Neural progenitor cell (in vitro differentiated cells): Measurements from ENCODE around the gene LDHD. TPM values are rescaled to one million over a fixed set of nuclear protein-coding genes. Genes with fewer than 3 reads are reported as not detected.

ENCODE experiments used
- DNase-seq: peaks from one replicate; pipeline ENCODE4 v3.0.0-alpha.2; 2016; ENCODE audit warnings: low spot score
- H2AFZ ChIP-seq: fragments of 200-600 bp; sonication (generic); replicated peaks from 2 replicates; pipeline ENCODE4 v1.6.1; 2016; ENCODE audit warnings: antibody characterized with exemption
- H3F3A ChIP-seq: fragments of 200-600 bp; sonication (generic); 2 replicates; pipeline ENCODE4 v1.6.1; 2016; ENCODE audit warnings: antibody characterized with exemption, low read depth
- H3K27ac ChIP-seq: fragments of 200-600 bp; sonication (generic); 2 replicates; pipeline ENCODE4 v1.5.1; 2016; ENCODE audit warnings: mild to moderate bottlenecking
- H3K27me3 ChIP-seq: fragments of 200-600 bp; sonication (generic); 2 replicates; pipeline ENCODE4 v1.6.1; 2016; ENCODE audit warnings: mild to moderate bottlenecking, moderate library complexity
- H3K36me3 ChIP-seq: fragments of 200-600 bp; sonication (generic); 2 replicates; pipeline ENCODE4 v1.5.1; 2016
- H3K4me1 ChIP-seq: fragments of 200-600 bp; sonication (generic); 2 replicates; pipeline ENCODE4 v1.6.1; 2016; ENCODE audit warnings: mixed run types
- H3K4me2 ChIP-seq: fragments of 200-600 bp; sonication (generic); 2 replicates; pipeline ENCODE4 v1.6.1; 2016
- H3K4me3 ChIP-seq: fragments of 200-600 bp; sonication (generic); 2 replicates; pipeline ENCODE4 v1.5.1; 2016
- H3K79me2 ChIP-seq: fragments of 200-600 bp; sonication (generic); 2 replicates; pipeline ENCODE4 v1.6.1; 2016; ENCODE audit warnings: low read depth
- H3K9ac ChIP-seq: fragments of 200-600 bp; sonication (generic); 2 replicates; pipeline ENCODE4 v1.6.1; 2016
- H3K9me3 ChIP-seq: fragments of 200-600 bp; sonication (generic); 2 replicates; pipeline ENCODE4 v1.5.1; 2016; ENCODE audit warnings: low read depth
- H4K20me1 ChIP-seq: fragments of 200-600 bp; sonication (generic); 2 replicates; pipeline ENCODE4 v1.6.1; 2016; ENCODE audit warnings: low read depth
- H3K27ac Mint-ChIP-seq: 3 replicates; pipeline ENCODE4 v1.8.0; 2021; ENCODE audit warnings: mixed read lengths
- H3K27me3 Mint-ChIP-seq: 2 replicates; pipeline ENCODE4 v1.8.0; 2022; ENCODE audit warnings: low read depth, mild to moderate bottlenecking, inconsistent platforms, moderate library complexity, mixed read lengths; ENCODE audit not compliant: insufficient read depth
- H3K36me3 Mint-ChIP-seq: 3 replicates; pipeline ENCODE4 v1.8.0; 2021; ENCODE audit warnings: mixed read lengths
- H3K4me1 Mint-ChIP-seq: 3 replicates; pipeline ENCODE4 v1.8.0; 2021; ENCODE audit warnings: mixed read lengths
- H3K4me3 Mint-ChIP-seq: 3 replicates; pipeline ENCODE4 v1.8.0; 2021; ENCODE audit warnings: mild to moderate bottlenecking, moderate library complexity, mixed read lengths
- H3K9me3 Mint-ChIP-seq: 3 replicates; pipeline ENCODE4 v1.8.0; 2020; ENCODE audit warnings: mixed read lengths
- EZH2 ChIP-seq: fragments of 200-600 bp; sonication (generic); IDR thresholded peaks from 2 replicates; pipeline ENCODE4 v1.6.1; 2017; ENCODE audit warnings: antibody characterized with exemption, mild to moderate bottlenecking, moderate library complexity
- EZH2phosphoT487 ChIP-seq: fragments of 200-600 bp; sonication (generic); IDR thresholded peaks from 2 replicates; pipeline ENCODE4 v1.6.1; 2017; ENCODE audit warnings: antibody characterized with exemption
- total RNA-seq: library from RNA; depleted of rRNA; stranded (reverse); fragments of >200 nt; gene quantifications from 2 replicates; pipeline ENCODE4 v1.2.3, GENCODE V29; 2015; ENCODE audit warnings: low replicate concordance
- TF ChIP-seq, protein P1 (sequence below): fragments of 200-600 bp; sonication (generic); IDR thresholded peaks from 2 replicates; pipeline ENCODE4 v1.5.1; 2017; ENCODE audit warnings: antibody characterized with exemption, mild to moderate bottlenecking

LDHD gene
- total RNA-seq, 1 donor from 2014 or later: 0.60 TPM

DNA sequence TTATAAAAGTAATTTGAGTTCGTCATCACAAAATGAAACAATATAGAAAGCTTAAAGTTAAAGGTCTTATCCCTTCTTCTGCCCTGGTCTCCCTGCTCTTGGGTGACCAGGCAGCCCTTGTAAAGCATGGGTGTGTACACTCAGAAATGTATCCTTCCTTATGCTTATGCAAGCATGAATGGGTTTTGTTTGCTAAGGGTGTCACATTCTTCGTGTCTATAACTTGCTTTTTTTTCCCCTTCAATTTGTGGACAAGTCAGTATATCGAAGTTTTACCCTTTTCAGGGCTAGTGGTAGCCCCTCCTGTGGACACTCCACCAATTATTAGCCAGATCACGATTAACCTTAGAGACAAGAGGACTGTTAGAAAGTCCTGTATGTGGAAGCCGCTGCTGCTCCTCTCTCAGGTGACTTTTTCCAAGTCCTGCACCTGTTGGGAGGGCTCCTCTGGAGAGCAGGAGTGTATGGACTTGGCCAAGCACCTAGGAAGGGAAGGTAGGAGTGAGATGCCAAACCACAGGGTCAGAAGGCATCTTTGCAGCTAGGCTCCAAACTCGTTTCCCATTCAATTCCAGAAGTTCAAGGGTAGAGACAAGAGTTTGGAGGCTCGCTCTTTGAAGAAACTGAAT, 50.9 kb downstream of the LDHD start:
- Mint-ChIP-seq H3K27ac (no peak overlapping the region), H3K27me3 (no peaks in the 10 kb centered on the region), H3K36me3 (peaks cover 7% of the 10 kb centered on the region), H3K4me3 (no peak overlapping the region), H3K4me1 (peaks cover 10% of the 10 kb centered on the region), H3K9me3 (peaks cover 4% of the 10 kb centered on the region)
- Histone ChIP-seq H3K36me3 (no peaks in the 10 kb centered on the region), H3K9ac (no peak overlapping the region), H3F3A (no peaks in the 10 kb centered on the region), H3K4me3 (no peak overlapping the region), H2AFZ (no peak overlapping the region), H3K27ac (no peak overlapping the region), H3K4me1 (peaks cover 12% of the 10 kb centered on the region), H3K27me3 (no peaks in the 10 kb centered on the region), H4K20me1 (peaks cover 54% of the 10 kb centered on the region), H3K9me3 (no peaks in the 10 kb centered on the region), H3K79me2 (peaks cover 97% of the 10 kb centered on the region), H3K4me2 (no peak overlapping the region)
- no peak for DNase-seq
- TF ChIP-seq EZH2: no peak
- TF ChIP-seq EZH2phosphoT487: no peak
- TF ChIP-seq, protein P1, sequence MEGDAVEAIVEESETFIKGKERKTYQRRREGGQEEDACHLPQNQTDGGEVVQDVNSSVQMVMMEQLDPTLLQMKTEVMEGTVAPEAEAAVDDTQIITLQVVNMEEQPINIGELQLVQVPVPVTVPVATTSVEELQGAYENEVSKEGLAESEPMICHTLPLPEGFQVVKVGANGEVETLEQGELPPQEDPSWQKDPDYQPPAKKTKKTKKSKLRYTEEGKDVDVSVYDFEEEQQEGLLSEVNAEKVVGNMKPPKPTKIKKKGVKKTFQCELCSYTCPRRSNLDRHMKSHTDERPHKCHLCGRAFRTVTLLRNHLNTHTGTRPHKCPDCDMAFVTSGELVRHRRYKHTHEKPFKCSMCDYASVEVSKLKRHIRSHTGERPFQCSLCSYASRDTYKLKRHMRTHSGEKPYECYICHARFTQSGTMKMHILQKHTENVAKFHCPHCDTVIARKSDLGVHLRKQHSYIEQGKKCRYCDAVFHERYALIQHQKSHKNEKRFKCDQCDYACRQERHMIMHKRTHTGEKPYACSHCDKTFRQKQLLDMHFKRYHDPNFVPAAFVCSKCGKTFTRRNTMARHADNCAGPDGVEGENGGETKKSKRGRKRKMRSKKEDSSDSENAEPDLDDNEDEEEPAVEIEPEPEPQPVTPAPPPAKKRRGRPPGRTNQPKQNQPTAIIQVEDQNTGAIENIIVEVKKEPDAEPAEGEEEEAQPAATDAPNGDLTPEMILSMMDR: no peak

DNA sequence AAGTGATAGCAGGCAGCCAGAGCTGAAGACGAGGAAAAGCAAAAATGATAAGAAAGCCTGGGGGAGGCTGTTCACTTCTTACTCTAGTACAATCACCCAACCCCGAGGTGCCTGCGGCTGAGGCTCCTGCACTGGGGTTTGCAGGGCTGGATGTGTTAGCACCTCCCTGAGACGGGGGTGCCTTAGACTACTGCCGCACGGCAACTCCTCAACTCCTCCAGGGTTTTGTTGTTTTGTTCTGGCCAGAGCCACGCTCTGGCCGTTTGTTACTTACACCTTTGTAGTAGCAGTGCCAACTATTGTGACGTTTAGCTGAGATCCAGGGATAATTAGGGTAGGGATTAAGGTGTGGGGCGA, 51.5 kb downstream of the LDHD start:
- H3K27ac ChIP-seq: no peak overlapping the region
- no peaks in the 10 kb centered on the region for H3K9me3 ChIP-seq
- H3K27ac Mint-ChIP-seq: no peak overlapping the region
- H3K36me3 ChIP-seq: no peaks in the 10 kb centered on the region
- no peak overlapping the region for H3K4me2 ChIP-seq
- no peak overlapping the region for H3K4me3 ChIP-seq
- H3K4me3 Mint-ChIP-seq: no peak overlapping the region
- peaks cover 6% of the 10 kb centered on the region for H3K36me3 Mint-ChIP-seq
- no peaks in the 10 kb centered on the region for H3F3A ChIP-seq
- H3K9ac ChIP-seq: no peak overlapping the region
- H3K79me2 ChIP-seq: peaks cover 97% of the 10 kb centered on the region
- no peak overlapping the region for H2AFZ ChIP-seq
- H3K27me3 Mint-ChIP-seq: no peaks in the 10 kb centered on the region
- peaks cover 51% of the 10 kb centered on the region for H4K20me1 ChIP-seq
- H3K9me3 Mint-ChIP-seq: peaks cover 5% of the 10 kb centered on the region
- TF ChIP-seq EZH2 (no peak), EZH2phosphoT487 (no peak)
- TF ChIP-seq, protein P1: no peak
- DNase-seq: no peak
- peaks cover 10% of the 10 kb centered on the region for H3K4me1 Mint-ChIP-seq
- H3K4me1 ChIP-seq: peaks cover 12% of the 10 kb centered on the region
- no peaks in the 10 kb centered on the region for H3K27me3 ChIP-seq

DNA sequence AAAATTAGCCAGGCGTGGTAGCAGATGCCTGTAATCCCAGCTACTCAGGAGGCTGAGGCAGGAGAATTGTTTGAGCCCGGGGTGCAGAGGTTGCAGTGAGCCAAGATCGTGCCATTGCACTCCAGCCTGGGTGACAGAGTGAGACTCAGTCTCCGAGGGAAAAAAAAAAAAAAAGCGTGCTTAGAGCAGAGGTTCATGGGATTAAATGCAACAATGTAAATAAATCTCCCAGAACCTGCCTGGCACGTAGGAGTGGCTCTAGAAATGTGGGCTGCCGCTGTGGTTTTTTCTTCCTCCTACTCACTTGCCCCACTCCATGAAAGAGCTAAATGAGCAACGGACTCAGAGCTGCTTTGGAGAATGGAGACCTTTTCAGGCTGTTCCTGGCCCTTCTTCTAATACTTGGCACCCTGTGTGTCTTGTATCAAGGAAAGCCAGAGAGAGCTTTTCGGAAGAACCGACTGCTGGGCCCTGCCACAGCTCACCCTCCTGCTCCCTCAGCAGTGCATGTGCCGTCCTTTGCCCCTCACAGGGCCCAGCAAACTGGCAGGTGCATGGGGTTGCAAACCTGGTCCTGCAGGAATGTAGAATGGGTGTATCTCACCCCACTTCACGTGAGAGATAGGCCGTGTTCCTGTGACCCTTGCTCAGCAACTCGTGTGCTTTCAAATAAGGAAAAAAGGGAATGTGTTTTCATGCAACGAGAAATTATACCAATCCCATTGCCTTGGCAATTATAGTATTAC, 52.0 kb downstream of the LDHD start:
- Mint-ChIP-seq H3K9me3 (peaks cover 9% of the 10 kb centered on the region), H3K4me1 (peaks cover 10% of the 10 kb centered on the region), H3K4me3 (no peak overlapping the region), H3K27ac (no peak overlapping the region), H3K27me3 (no peaks in the 10 kb centered on the region), H3K36me3 (peaks cover 8% of the 10 kb centered on the region)
- no peaks in the 10 kb centered on the region for H3K36me3 ChIP-seq
- H3K27me3 ChIP-seq: no peaks in the 10 kb centered on the region
- H3K79me2 ChIP-seq: peaks cover 97% of the 10 kb centered on the region
- H3K4me1 ChIP-seq: peaks cover 12% of the 10 kb centered on the region
- H3K9ac ChIP-seq: no peak overlapping the region
- no peaks in the 10 kb centered on the region for H3K9me3 ChIP-seq
- H2AFZ ChIP-seq: no peak overlapping the region
- no peak overlapping the region for H3K4me3 ChIP-seq
- no peak overlapping the region for H3K4me2 ChIP-seq
- TF ChIP-seq EZH2 (no peak), EZH2phosphoT487 (no peak)
- TF ChIP-seq, protein P1: no peak
- H4K20me1 ChIP-seq: peaks cover 47% of the 10 kb centered on the region
- DNase-seq: no peak
- no peak overlapping the region for H3K27ac ChIP-seq
- no peaks in the 10 kb centered on the region for H3F3A ChIP-seq
